ENCODE results near the gene HEG1.

The HEG1 gene

DNA sequence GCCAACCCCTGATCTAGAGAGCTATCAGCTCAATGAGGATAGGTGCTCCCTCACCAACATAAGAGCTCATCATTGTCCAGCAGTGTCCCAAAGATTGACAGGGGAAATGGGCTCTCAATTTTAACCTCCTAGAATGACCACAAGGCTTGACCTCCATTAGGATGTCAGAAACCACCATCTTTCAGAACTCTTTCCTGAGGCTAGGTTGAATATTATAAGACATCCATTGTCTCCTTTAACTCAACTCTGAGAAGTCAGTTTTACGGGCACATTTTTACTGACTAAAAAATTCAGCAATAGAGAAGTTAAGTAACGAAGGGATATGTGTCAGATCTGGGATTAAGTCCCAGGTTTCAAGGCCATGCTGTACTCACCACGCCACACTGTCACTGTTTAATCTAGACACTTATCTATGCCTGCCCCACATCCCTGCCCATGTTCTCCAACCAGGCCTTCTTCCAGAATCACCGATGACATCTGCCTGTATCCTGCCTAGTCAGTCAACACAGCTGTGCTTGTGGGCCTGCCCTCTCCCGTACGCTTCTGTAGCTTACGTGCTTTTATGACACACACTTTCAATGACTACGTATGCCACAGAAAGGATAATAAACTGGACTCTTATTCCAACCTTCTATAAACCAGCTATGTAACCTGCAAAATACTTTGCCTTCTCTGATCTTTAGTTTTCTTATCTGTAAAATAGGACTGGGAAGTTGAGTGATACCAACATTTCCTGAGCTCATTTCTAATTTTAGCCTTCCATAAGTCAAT is 104.1 kb downstream of the HEG1 start:
- DNase-seq (ENCODE audit: low spot score) = no peak

- no peak for DNase-seq (ENCODE audit: low spot score)
Observed at GRCh38 chr3:124950026-124950425, 105.8 kb downstream of the HEG1 start.

- no peak for DNase-seq (ENCODE audit: low spot score)
Observed at GRCh38 chr3:124942613-124943012, 113.2 kb downstream of the HEG1 start.

DNA sequence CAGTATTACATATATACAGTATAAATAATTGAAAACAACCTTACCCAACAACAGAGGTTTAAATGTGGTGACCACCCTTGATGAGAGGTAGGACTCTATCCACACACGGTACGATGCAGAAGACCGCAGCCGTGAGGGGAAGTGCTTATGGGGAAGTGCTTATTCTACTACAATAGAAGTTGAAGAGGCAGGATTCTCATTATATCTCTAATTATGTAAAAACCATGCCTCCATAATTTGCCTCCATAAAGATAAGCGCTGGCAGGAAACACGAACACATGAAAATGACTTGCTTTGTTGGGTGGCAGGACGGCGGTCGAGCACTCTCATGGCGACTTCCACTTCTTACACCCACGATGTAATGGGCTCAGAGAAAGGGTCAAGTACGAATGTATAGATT is 114.0 kb downstream of the HEG1 start:
- DNase-seq (ENCODE audit: low spot score) = no peak

GRCh38 chr3:124939661-124940060 is 116.1 kb downstream of the HEG1 start:
- no peak for DNase-seq (ENCODE audit: low spot score)

DNA sequence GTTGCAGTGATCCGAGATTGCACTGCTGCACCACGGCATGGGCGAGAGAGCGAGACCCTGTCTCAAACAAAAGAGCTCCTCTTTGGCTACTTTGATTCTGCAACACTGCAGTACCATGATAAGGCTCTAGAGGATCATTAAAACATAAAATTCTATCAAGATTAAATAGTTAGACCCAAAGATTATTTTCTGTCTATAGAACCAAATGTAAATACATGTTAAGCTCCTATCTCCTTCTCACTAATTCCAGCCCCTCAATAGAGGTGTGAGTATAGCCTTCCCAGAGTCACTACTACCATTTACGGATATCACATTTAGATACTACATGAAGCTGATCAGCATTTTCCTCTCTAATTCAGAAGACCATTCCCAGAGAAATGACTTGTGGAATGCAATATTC is 116.9 kb downstream of the HEG1 start:
- DNase-seq (ENCODE audit: low spot score) = no peak

DNA sequence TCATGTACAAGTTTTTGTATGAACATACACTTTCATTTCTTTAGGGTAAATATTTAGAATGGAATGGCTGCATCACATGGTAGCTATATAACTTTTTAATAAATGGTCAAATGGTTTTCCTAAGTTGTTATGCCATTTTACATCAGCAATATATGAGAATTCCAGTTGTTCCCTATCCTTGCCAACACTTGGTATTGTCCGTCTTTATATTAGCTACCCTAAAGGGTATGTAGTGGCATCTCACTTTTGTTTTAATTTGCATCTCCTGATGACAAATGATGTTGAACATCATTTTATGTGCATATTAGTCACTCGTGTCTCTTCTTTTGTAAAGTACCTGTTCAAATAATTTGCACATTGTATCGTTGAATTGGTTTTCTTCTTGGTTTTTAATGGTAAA is 118.7 kb downstream of the HEG1 start:
- no peak for DNase-seq (ENCODE audit: low spot score)

DNA sequence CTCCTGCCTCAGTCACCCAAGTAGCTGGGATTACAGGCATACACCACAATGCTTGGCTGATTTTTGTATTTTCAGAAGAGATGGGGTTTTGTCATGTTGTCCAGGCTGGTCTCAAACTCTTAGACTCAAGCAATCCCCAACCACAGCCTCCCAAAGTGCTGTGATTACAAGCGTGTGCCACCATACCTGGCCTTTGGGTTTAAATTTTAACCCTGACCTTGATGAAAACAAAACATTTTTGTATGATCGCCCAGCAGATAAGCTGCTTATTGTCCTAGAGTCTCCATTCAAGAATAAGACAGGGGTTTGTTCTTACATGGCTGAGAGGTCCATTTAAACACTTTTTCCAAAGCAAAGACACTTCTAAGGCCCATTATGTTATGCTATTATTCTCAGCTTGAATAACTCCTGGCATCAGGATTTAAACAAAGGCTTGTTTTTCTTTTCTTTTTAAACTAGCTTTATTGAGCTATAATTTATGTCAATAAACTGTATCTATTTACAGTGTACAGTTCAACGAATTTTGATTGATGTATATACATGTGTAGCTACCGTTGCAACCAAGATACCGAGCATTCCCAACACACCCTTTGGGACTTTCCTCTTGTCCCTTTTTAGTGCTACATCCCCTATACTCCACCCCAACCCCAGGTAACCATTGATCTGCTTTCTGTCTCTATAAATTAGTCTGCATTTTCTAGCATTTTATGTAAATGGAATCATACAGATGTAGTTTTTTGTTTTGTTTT is 119.8 kb downstream of the HEG1 start:
- DNase-seq (ENCODE audit: low spot score) = no peak

DNA sequence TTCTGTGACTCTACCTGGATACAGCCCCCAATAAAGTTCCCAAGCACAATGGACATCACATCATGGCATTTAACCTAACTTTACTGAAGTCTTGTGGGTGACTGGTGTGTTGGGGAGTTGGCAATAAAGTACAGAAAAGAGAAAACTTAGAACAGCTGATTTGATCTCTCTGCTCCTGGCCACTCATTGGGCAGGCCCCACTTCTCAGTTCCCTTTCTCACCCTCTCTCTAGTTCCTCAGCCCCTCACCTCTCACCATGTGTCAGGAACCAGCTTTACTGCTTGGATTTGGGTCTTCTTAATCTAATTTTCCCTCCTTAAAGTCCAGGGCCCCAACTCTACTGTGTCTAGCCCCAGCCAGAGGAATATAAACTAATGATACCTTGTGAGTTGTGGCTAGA is 120.5 kb downstream of the HEG1 start:
- DNase-seq (ENCODE audit: low spot score) = no peak

- no peak for DNase-seq (ENCODE audit: low spot score)
Observed at GRCh38 chr3:124934577-124934976, 121.2 kb downstream of the HEG1 start, which contains the start of gene MUC13. TSS of gene MUC13 (minus strand) at chr3:124934751. CDS start at chr3:124934712, 39 bp downstream.

DNA sequence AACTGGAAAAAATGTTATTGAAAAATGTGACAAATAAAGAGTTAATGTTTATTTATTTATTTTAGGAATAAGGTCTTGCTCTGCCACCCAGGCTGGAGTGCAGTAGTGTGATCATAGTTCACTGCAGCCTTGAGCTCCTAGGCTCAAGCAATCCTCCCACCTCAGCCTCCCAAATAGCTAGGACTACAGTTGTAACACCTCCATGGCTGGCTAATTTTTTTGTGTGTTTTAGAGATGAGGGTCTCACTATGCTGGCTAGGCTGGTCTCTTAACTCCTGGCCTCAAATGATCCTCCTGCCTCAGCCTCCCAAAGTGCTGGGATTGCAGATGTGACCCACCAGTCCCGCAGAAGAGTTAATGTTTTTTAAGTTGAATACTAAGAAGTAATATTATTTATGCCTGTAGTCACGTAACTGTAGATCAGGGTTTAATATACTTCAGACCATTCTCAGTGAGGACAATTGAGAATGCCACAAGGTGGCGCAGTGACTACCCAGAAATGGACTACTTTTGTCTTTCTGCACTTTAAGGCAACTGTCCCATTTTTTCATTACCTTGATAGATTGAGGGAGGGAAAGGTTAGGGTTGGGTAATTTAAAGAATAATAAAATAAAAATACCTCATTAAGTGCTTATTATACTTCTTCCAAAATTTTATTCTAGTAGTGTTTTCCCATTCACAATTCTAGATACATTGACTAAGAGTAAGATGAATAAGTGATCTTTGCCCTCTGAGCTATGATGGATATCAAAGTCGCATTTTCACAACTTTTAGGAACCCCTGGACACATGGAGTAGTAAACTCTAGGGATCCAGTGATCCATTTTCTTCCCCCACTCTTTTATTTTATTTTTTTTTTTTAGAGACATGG is 127.2 kb downstream of the HEG1 start:
- DNase-seq (ENCODE audit: low spot score) = peak; percentile 64

DNA sequence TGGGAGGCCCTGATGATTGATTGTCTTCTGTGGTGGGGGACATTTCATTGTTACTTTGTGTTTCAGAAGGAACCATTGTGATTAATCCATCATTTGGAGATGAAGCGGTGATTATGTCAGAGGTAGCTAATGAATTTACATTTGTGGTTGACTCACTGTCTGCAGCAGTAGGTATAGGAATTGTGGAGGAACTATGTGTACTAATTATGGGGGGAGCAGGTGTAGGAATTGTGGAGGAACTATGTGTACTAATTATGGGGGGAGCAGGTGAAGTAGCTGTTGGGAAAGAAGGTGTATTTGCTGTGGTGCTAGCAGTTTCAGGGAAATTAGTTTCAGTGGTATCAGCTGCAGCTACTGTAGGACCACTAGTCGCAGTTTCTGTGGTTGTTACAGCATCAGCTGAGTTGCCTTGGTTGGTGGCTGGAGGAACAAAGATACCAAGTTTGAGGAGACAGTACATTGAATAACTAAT is 128.2 kb downstream of the HEG1 start:
- no peak for DNase-seq (ENCODE audit: low spot score)

DNA sequence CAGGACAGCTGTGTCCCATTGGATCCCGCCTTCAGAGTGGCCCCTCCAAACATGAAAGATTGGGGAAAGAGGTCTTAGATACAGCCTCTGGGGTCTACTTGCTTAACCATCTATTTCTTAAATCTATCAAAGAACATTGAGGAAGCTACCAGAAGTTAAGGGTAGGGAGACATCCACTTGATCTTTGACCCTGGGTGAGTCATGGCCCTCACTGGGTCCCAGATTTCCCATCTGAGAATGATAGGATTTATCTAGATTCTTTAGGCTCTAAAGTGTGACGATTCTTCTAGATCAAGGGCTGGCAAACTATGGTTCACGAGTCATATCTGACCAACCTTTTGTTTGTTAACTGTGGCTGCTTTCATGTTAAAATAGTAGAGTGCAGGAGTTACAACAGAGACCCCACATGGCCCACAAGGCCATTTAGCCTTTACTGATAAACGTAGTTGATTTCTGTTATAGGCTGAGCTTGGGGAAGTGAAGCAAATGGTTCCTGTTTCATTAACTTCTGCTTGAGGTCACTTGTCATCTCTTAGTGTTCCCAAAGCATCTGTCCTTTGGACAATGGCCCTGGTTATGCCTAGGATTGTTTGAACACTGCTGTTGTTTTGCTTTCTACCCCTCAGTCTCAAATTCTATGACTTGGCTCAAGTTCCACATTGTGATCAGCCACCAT is 129.2 kb downstream of the HEG1 start:
- DNase-seq (ENCODE audit: low spot score) = no peak

DNA sequence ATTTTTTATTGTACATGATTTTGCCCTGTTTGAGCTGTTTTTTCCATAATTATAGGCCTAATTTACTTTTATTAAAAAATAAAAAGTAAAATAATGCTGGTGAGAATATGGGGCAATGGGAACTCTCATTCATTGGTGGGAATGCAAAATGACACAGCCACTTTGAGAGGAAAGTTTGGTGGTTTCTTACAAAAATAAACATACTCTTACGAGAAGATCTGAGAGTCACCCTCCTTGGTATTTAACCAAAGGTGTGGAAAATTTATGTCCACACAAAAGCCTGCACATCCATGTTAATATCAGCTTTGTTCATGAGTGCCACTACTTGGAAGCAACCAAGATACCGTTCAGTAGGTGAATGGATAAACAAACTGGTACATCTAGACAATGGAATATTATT is 131.1 kb downstream of the HEG1 start:
- no peak for DNase-seq (ENCODE audit: low spot score)

GRCh38 chr3:124923833-124924232 is 132.0 kb downstream of the HEG1 start:
- DNase-seq (ENCODE audit: low spot score) = no peak

DNA sequence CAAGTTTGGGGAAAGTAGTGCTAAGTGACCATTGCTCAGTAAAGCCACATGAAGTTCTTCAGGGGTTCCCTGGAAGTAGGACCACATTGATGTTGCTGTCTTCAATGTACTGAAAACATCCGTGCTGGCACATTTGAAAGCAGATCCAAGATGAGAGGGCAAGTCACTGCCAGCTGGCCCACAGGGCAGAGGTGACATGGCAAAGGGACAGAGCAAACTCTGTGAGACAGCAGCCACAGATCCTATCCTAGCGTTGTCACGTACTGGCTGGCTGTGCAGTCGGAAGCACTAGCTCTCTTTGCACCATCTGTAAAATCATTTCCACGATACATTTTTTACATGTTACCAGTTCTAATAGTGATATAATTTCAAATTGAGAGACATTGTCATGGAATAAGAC is 135.1 kb downstream of the HEG1 start:
- no peak for DNase-seq (ENCODE audit: low spot score)

- no peak for DNase-seq (ENCODE audit: low spot score)
Observed at GRCh38 chr3:124919756-124920155, 136.0 kb downstream of the HEG1 start.

DNA sequence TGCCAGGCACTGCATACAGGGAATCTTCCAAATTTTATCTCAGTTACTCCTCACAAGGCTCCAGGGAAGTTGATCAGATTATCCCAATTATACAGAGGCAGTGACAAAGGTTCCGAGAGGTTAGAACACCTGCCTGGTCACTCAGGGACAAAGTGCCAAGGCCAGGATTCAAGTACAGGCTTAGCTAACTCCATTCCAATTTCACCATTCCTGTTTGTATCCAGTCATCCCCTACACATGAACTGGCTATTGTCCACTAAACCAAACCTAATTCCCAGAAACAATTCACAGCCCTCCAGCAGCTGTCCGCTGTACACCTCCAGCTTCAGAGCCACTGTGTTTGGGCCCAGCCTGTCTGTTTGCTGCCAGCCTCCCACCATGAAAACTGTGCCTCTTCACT is 137.3 kb downstream of the HEG1 start:
- no peak for DNase-seq (ENCODE audit: low spot score)

GRCh38 chr3:124916837-124917409 is 138.9 kb downstream of the HEG1 start:
- no peak for DNase-seq (ENCODE audit: low spot score)

All from CD4-positive, alpha-beta T cell treated with Interleukin-2 at 100 ng/mL for 4 hours (primary cell).